HUES6 (cell line): ENCODE measurements around the gene EPN1.

ENCODE experiments used
- H3K27ac ChIP-seq: 2 replicates; pipeline ENCODE4 v1.7.0; 2013; ENCODE audit warnings: low read depth, mild to moderate bottlenecking, low read length, inconsistent platforms
- H3K27me3 ChIP-seq: 2 replicates; pipeline ENCODE4 v1.6.1; 2013; ENCODE audit warnings: low read length; ENCODE audit not compliant: control insufficient read depth, insufficient read depth
- H3K36me3 ChIP-seq: 2 replicates; pipeline ENCODE4 v1.6.1; 2013; ENCODE audit warnings: low read length; ENCODE audit not compliant: control insufficient read depth, insufficient read depth
- H3K4me1 ChIP-seq: 2 replicates; pipeline ENCODE4 v1.6.1; 2013; ENCODE audit warnings: low read length; ENCODE audit not compliant: control insufficient read depth, insufficient read depth
- H3K4me3 ChIP-seq: 2 replicates; pipeline ENCODE4 v1.5.1; 2013; ENCODE audit warnings: low read depth, low read length
- H3K9ac ChIP-seq: one replicate; pipeline ENCODE4 v1.6.1; 2013; ENCODE audit warnings: mild to moderate bottlenecking, low read length
- H3K9me3 ChIP-seq: 2 replicates; pipeline ENCODE4 v1.6.1; 2013; ENCODE audit warnings: low read depth, low read length; ENCODE audit not compliant: control insufficient read depth, insufficient read depth

Gene EPN1

GRCh38 chr19:55640577-55641425 is 34.2 kb upstream of the EPN1 start, which contains the start of gene ZNF580:
Gene ZNF580 (plus strand): TSS chr19:55641002. CDS start chr19:55642509, 1,507 bp downstream.
- Histone ChIP-seq H3K9ac (peak within 1 kb of the TSS; percentile 89), H3K4me3 (peak within 1 kb of the TSS; percentile 91), H3K9me3 (no peaks in the 10 kb centered on the region), H3K27ac (peak within 1 kb of the TSS; percentile 72; the same call in 1 of the 2 replicates), H3K27me3 (no peaks in the 10 kb centered on the region), H3K4me1 (peaks cover 15% of the 10 kb centered on the region), H3K36me3 (peaks cover 15% of the 10 kb centered on the region)

GRCh38 chr19:55641426-55642152 is 33.4 kb upstream of the EPN1 start:
- Histone ChIP-seq H3K27me3 (no peaks in the 10 kb centered on the region), H3K36me3 (peaks cover 16% of the 10 kb centered on the region), H3K9ac (peak overlapping the region; percentile 89), H3K27ac (peak overlapping the region; percentile 64; the same call in 1 of the 2 replicates), H3K4me3 (peak overlapping the region; percentile 91), H3K9me3 (no peaks in the 10 kb centered on the region), H3K4me1 (peaks cover 10% of the 10 kb centered on the region)

GRCh38 chr19:55642153-55643002 is 32.6 kb upstream of the EPN1 start:
- no peaks in the 10 kb centered on the region for H3K9me3 ChIP-seq
- peak overlapping the region; percentile 91 for H3K4me3 ChIP-seq
- H3K9ac ChIP-seq: peak overlapping the region; percentile 64
- no peak overlapping the region for H3K27ac ChIP-seq
- H3K27me3 ChIP-seq: no peaks in the 10 kb centered on the region
- peaks cover 14% of the 10 kb centered on the region for H3K4me1 ChIP-seq
- peaks cover 16% of the 10 kb centered on the region for H3K36me3 ChIP-seq

- Histone ChIP-seq H3K36me3 (peaks cover 16% of the 10 kb centered on the region), H3K4me3 (peak within 1 kb of the TSS; percentile 91), H3K27me3 (no peaks in the 10 kb centered on the region), H3K9ac (peak within 1 kb of the TSS; percentile 92), H3K27ac (peak within 1 kb of the TSS; percentile 63), H3K4me1 (peaks cover 14% of the 10 kb centered on the region), H3K9me3 (no peaks in the 10 kb centered on the region)
Observed at GRCh38 chr19:55643003-55643886, 31.8 kb upstream of the EPN1 start, which contains the start of gene ZNF581. Gene ZNF581 (plus strand): TSS chr19:55643649. CDS start chr19:55644572, 923 bp downstream.

GRCh38 chr19:55643887-55644176 is 31.2 kb upstream of the EPN1 start:
- peaks cover 16% of the 10 kb centered on the region for H3K36me3 ChIP-seq

GRCh38 chr19:55644191-55644833 is 30.7 kb upstream of the EPN1 start:
- peak overlapping the region; percentile 91 for H3K4me3 ChIP-seq
- no peaks in the 10 kb centered on the region for H3K27me3 ChIP-seq
- peaks cover 18% of the 10 kb centered on the region for H3K4me1 ChIP-seq
- H3K27ac ChIP-seq: peak overlapping the region; percentile 63; the same call in 1 of the 2 replicates
- H3K36me3 ChIP-seq: peaks cover 16% of the 10 kb centered on the region
- H3K9me3 ChIP-seq: no peaks in the 10 kb centered on the region
- H3K9ac ChIP-seq: peak overlapping the region; percentile 92

More at GRCh38 chr19:55643887-55644176, 31.2 kb upstream of the EPN1 start:
- Histone ChIP-seq H3K27me3 (no peaks in the 10 kb centered on the region), H3K4me3 (peak overlapping the region; percentile 91), H3K9me3 (no peaks in the 10 kb centered on the region), H3K27ac (peak overlapping the region; percentile 63), H3K4me1 (peaks cover 18% of the 10 kb centered on the region), H3K9ac (peak overlapping the region; percentile 92)

GRCh38 chr19:55644842-55645511 is 30.0 kb upstream of the EPN1 start:
- H3K4me3 ChIP-seq: peak overlapping the region; percentile 91
- H3K9ac ChIP-seq: peak overlapping the region; percentile 92
- H3K36me3 ChIP-seq: peaks cover 16% of the 10 kb centered on the region
- no peaks in the 10 kb centered on the region for H3K9me3 ChIP-seq
- H3K27me3 ChIP-seq: no peaks in the 10 kb centered on the region
- no peak overlapping the region for H3K27ac ChIP-seq
- peaks cover 18% of the 10 kb centered on the region for H3K4me1 ChIP-seq

GRCh38 chr19:55645512-55645881 is 29.5 kb upstream of the EPN1 start:
- H3K4me1 ChIP-seq: peaks cover 15% of the 10 kb centered on the region
- no peak overlapping the region for H3K27ac ChIP-seq
- no peak overlapping the region for H3K4me3 ChIP-seq
- H3K27me3 ChIP-seq: no peaks in the 10 kb centered on the region
- H3K9ac ChIP-seq: no peak overlapping the region
- peaks cover 16% of the 10 kb centered on the region for H3K36me3 ChIP-seq
- H3K9me3 ChIP-seq: no peaks in the 10 kb centered on the region

- peaks cover 16% of the 10 kb centered on the region for H3K4me1 ChIP-seq
- peak overlapping the region; percentile 93 for H3K9ac ChIP-seq
- no peaks in the 10 kb centered on the region for H3K27me3 ChIP-seq
- H3K27ac ChIP-seq: no peak overlapping the region
- no peaks in the 10 kb centered on the region for H3K9me3 ChIP-seq
- peak overlapping the region; percentile 89 for H3K4me3 ChIP-seq
- H3K36me3 ChIP-seq: peaks cover 16% of the 10 kb centered on the region
Observed at GRCh38 chr19:55646889-55647731, 27.9 kb upstream of the EPN1 start.
